LNCaP clone FGC (cell line): ENCODE data around the gene FIGLA.
A peak's percentile ranks its signal among the peaks of the same experiment; 100 is the strongest.

Experiments
- DNase-seq: peaks from one replicate; pipeline ENCODE4 v3.0.0-alpha.2; 2011; ENCODE audit warnings: low read depth
- H3K4me3 ChIP-seq: 2 replicates; pipeline ENCODE4 v1.5.1; 2011; ENCODE audit warnings: mild to moderate bottlenecking, low read depth, low read length, control low read depth
- TF ChIP-seq, protein P1 (sequence below): IDR thresholded peaks from 2 replicates; pipeline ENCODE4 v1.5.1; 2012; ENCODE audit warnings: mild to moderate bottlenecking; ENCODE audit not compliant: control insufficient read depth, insufficient read depth; ENCODE audit errors: extremely low read depth

FIGLA gene

DNA sequence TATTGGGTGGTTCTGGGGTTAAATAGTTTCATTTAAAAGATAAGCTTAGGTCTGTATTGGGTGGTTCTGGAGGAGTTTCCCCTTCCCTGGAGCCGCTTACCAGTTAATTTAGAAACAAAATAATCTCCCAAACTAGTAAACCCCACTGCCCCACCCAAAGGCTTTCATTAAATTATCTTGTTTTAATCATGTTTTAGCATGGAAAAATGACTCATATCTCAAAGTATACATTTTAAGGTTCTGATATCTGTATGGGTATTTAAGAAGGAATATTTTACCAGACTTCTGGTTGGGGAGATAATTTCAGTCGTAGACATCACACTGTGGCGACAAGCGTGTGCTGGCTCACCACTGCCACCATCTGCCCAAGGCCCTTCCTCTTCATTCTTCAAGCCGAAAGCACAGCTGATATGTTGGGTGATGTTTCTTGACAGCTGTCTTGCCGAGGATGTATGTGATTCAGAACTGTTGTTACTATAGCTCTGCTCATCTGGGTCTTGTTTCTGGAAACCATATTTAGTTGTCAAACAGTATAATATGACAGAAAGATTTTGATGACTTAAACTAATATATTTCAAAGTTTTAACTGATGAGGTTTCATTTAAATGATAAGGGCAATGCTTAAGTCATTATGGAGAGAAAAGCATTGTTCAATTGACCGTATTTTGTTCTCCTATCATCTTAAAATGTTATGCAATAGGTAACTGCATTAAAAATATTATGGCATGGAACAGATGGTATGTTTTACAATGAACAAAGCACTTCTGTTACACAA is 5.1 kb downstream of the FIGLA start:
- peak; percentile 1 for DNase-seq
- H3K4me3 ChIP-seq, result no peak overlapping the region
- TF ChIP-seq, protein P1, sequence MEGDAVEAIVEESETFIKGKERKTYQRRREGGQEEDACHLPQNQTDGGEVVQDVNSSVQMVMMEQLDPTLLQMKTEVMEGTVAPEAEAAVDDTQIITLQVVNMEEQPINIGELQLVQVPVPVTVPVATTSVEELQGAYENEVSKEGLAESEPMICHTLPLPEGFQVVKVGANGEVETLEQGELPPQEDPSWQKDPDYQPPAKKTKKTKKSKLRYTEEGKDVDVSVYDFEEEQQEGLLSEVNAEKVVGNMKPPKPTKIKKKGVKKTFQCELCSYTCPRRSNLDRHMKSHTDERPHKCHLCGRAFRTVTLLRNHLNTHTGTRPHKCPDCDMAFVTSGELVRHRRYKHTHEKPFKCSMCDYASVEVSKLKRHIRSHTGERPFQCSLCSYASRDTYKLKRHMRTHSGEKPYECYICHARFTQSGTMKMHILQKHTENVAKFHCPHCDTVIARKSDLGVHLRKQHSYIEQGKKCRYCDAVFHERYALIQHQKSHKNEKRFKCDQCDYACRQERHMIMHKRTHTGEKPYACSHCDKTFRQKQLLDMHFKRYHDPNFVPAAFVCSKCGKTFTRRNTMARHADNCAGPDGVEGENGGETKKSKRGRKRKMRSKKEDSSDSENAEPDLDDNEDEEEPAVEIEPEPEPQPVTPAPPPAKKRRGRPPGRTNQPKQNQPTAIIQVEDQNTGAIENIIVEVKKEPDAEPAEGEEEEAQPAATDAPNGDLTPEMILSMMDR, result peak; percentile 77

- no peak for DNase-seq
- no peak overlapping the region for H3K4me3 ChIP-seq
- TF ChIP-seq, protein P1, result no peak
Observed at GRCh38 chr2:70784320-70784719, 6.1 kb downstream of the FIGLA start.

DNA sequence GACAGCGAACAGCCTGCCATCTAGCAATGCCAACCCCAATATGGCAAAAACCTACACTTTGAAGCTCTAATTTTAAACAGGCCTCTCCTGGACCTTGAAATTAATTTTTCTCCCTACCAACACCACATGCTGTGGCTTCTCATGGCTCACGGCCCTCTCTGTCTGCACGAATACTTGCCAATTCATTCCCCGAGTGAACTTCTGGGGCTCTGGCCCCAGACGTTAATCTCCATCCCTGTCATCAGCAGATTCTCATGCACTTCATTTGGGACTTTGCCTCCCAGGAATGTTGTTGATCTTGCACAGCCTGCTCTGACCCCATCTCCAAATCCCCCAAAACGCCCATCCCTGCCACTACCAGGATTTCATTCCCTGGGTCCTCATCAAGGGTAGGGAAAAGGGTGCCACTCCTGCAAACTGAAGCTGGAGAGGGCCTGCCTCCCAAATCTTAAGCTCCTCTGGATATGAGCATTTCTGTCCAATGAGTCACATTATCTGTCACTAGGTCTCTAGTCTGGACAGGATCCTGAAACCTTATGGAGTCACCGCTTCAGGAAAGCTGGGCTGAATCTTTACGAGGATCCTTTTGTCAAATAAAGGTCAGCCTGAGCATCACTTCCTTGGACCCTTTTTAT is 10.4 kb downstream of the FIGLA start:
- no peak overlapping the region for H3K4me3 ChIP-seq
- TF ChIP-seq, protein P1, result no peak
- DNase-seq, result no peak

DNA sequence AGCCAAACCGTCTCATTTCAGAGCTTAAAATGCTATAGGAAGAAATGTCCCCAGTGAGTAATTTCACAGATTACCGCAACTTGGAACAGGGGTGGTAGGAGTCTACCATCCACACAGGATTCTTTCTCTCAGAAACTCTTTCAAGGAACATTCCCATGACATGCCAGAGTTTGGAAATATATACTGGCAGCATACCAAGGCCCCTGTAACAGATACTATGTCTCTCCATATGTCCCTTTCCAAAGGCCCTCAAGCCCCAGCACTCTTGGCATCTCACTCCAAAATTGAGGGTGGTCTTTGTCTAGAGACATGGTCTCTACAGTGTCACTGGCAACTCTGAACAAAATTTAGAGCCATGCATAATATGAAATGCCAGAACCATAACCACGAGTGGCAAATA is 11.0 kb downstream of the FIGLA start:
- no peak for DNase-seq
- TF ChIP-seq, protein P1, result no peak
- H3K4me3 ChIP-seq, result no peak overlapping the region

- DNase-seq, result no peak
- no peak overlapping the region for H3K4me3 ChIP-seq
- TF ChIP-seq, protein P1, result no peak
Observed at GRCh38 chr2:70778676-70779075, 11.8 kb downstream of the FIGLA start.

- no peak overlapping the region for H3K4me3 ChIP-seq
- no peak for DNase-seq
- TF ChIP-seq, protein P1, result no peak
Observed at GRCh38 chr2:70777450-70777849, 13.0 kb downstream of the FIGLA start.

DNA sequence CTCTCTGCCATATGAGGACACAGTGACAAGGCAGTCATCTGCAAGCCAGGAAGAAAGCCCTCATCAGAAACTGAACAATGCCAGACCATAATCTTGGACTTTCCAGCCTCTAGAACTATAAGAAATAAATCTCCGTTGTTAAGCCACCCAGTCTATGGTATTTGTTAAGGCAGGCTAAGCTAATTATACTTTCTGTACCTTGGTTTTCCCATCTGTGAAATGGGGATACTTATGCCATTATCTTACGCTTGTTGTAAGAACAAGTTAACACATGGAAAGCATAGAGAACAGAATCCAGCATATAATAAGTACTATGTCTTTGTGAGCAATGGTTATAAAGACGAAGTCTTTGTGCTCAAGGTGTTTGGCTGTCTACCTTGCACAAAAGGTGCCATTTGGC is 14.2 kb downstream of the FIGLA start:
- DNase-seq, result no peak
- TF ChIP-seq, protein P1, result no peak
- H3K4me3 ChIP-seq, result no peak overlapping the region
